ENCODE results near the gene AP5S1. TPM values are rescaled to one million over a fixed set of nuclear protein-coding genes. Genes with fewer than 3 reads are reported as not detected.
A peak's percentile ranks its signal among the peaks of the same experiment; 100 is the strongest.
"Not testable (repeated sequence)": the region's sequence is repeated elsewhere in the genome, so short reads cannot be mapped to it uniquely, and the experiment has no call there.

AP5S1 gene
- total and polyA plus RNA-seq, 4 donors: 4.4 to 12.3 (median 7.9) TPM

DNA sequence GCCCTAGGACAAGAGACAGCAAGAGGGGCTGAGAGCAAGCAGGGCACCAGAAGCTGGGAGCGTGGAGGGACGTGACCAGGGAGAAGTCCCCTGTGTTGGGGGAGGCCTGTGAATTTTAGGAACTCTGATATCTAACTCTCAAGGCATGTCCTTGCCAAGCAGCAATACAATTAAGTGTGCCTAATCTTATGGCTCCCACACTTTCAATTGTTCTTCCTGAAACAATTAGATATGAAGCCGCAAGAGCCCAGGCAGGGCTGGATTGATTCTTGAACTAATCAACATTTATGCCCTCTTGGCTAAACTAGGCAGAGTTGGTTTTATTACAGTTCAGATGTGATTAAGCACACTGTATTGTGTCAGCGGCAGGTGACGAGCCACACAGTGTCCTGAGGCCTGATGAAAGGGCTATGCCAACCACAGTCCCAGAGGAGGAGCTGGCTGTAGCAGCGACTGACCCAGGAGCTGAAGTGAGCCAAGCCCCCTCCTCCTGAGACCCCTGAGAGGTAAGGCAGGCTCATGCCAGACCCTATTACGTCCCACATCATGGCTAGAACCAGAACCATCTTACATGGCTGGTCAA, 22.1 kb downstream of the AP5S1 start:
- intact Hi-C loops (cut with DNase I): loop anchor here (10.0 kb wide), 3 partner anchors 58 to 168 kb away; partner anchors contain the start of genes ADAM33 (in 1 of the 2), CENPB (in 1 of the 2) and SPEF1 (in 1 of the 2)
- Histone ChIP-seq H3K36me3 (ENCODE audit: control insufficient read depth in 1 of 2, insufficient read depth in 2 of 2, low read length in 1 of 2) (no peaks in the 10 kb centered on the region), H3K9me3 (ENCODE audit: control insufficient read depth, low read length) (no peaks in the 10 kb centered on the region), H3K27ac (ENCODE audit: low read depth in 1 of 2, low read length in 2 of 2) (no peak overlapping the region), H3K4me3 (ENCODE audit: low read length in 2 of 2) (no peak overlapping the region), H3K27me3 (ENCODE audit: control insufficient read depth in 1 of 2, insufficient read depth in 2 of 2, low read length in 1 of 2) (no peaks in the 10 kb centered on the region), H3K4me1 (ENCODE audit: control insufficient read depth in 1 of 2, insufficient read depth in 2 of 2, low read length in 2 of 2) (no peaks in the 10 kb centered on the region)
- no peak for ATAC-seq (ENCODE audit: low FRiP score)
- 88 to 89% methylated on average over 7 of the region's 7 CpGs for WGBS, 2 donors
- DNase-seq: no peak

GRCh38 chr20:3843490-3843889, 23.1 kb downstream of the AP5S1 start:
- WGBS, 2 donors: 73 to 77% methylated on average over 5 of the region's 5 CpGs
- Histone ChIP-seq H3K36me3 (ENCODE audit: control insufficient read depth in 1 of 2, insufficient read depth in 2 of 2, low read length in 1 of 2) (no peaks in the 10 kb centered on the region), H3K27me3 (ENCODE audit: control insufficient read depth in 1 of 2, insufficient read depth in 2 of 2, low read length in 1 of 2) (no peaks in the 10 kb centered on the region), H3K27ac (ENCODE audit: low read depth in 1 of 2, low read length in 2 of 2) (no peak overlapping the region), H3K9me3 (ENCODE audit: control insufficient read depth, low read length) (no peaks in the 10 kb centered on the region), H3K4me1 (ENCODE audit: control insufficient read depth in 1 of 2, insufficient read depth in 2 of 2, low read length in 2 of 2) (no peaks in the 10 kb centered on the region), H3K4me3 (ENCODE audit: low read length in 2 of 2) (no peak overlapping the region)
- ATAC-seq (ENCODE audit: low FRiP score): no peak
- intact Hi-C loops (cut with DNase I): loop anchor here (10.0 kb wide), 3 partner anchors 59 to 169 kb away; partner anchors contain the start of genes ADAM33 (in 1 of the 2), CENPB (in 1 of the 2) and SPEF1 (in 1 of the 2)
- DNase-seq: no peak

DNA sequence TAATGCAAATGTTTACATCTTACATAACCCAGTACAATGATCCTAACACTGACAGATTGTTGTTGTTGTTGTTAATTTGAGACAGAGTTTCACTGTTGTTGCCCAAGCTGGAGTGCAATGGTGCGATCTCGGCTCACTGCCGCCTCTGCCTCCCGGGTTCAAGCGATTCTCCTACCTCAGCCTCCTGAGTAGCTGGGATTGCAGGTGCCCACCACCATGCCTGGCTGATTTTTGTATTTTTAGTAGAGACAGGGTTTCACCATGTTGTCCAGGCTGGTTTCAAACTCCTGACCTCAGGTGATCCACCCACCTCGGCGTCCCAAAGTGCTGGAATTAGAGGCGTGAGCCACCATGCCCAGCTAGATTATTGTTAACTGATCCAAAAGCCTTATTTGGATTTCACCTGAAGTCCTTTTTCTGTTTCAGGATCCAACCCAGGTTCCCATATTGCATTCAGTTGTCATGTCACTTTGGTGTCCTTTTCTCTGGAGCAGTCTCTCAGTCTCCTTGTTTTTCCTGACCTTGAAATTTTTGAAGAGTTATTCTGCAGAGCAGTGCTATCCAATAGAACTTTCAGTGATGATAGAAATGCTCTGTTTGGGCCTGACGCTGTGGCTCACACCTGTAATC, 23.8 kb downstream of the AP5S1 start:
- 94 to 95% methylated on average over 9 of the region's 9 CpGs for WGBS, 2 donors
- not testable (repeated sequence) for H3K4me1 ChIP-seq (ENCODE audit: control insufficient read depth in 1 of 2, insufficient read depth in 2 of 2, low read length in 2 of 2); H3K36me3 ChIP-seq (ENCODE audit: control insufficient read depth in 1 of 2, insufficient read depth in 2 of 2, low read length in 1 of 2); DNase-seq; H3K9me3 ChIP-seq (ENCODE audit: control insufficient read depth, low read length); ATAC-seq (ENCODE audit: low FRiP score); H3K4me3 ChIP-seq (ENCODE audit: low read length in 2 of 2); H3K27me3 ChIP-seq (ENCODE audit: control insufficient read depth in 1 of 2, insufficient read depth in 2 of 2, low read length in 1 of 2); H3K27ac ChIP-seq (ENCODE audit: low read depth in 1 of 2, low read length in 2 of 2)
- intact Hi-C loops (cut with DNase I): loop anchor here (10.0 kb wide), 3 partner anchors 59 to 169 kb away; partner anchors contain the start of genes ADAM33 (in 1 of the 2), CENPB (in 1 of the 2) and SPEF1 (in 1 of the 2)

DNA sequence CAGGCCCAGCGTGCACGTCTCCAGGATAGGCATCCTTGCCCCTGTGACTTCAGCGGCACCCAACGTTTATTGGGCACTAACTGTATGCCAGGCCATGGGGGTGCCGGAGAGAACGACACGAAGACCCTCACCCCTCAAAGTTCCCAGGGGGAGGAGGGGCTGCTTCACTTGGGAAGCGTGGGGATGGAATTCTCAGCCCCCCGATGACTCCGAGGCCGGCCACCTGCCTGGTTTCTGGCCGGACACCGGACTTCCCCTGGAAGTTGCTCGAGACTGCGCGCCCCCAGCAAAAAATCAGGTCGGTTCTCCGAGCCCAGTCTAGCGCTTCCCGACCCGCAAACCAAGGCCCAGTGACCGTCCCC, 26.0 kb downstream of the AP5S1 start:
- Histone ChIP-seq H3K27ac (ENCODE audit: low read depth in 1 of 2, low read length in 2 of 2) (peak overlapping the region; percentile 1 to 48), H3K36me3 (ENCODE audit: control insufficient read depth in 1 of 2, insufficient read depth in 2 of 2, low read length in 1 of 2) (no peaks in the 10 kb centered on the region), H3K27me3 (ENCODE audit: control insufficient read depth in 1 of 2, insufficient read depth in 2 of 2, low read length in 1 of 2) (no peaks in the 10 kb centered on the region), H3K4me1 (ENCODE audit: control insufficient read depth in 1 of 2, insufficient read depth in 2 of 2, low read length in 2 of 2) (no peaks in the 10 kb centered on the region), H3K9me3 (ENCODE audit: control insufficient read depth, low read length) (no peaks in the 10 kb centered on the region), H3K4me3 (ENCODE audit: low read length in 2 of 2) (peak overlapping the region; percentile 22 to 92)
- WGBS, 2 donors: 0 to 1% methylated on average over 22 of the region's 22 CpGs
- intact Hi-C loops (cut with DNase I): loop anchor here (10.0 kb wide), 3 partner anchors 62 to 172 kb away; partner anchors contain the start of genes ADAM33 (in 1 of the 2), CENPB (in 1 of the 2) and SPEF1 (in 1 of the 2)
- ATAC-seq (ENCODE audit: low FRiP score) (no peak), DNase-seq (no peak)

DNA sequence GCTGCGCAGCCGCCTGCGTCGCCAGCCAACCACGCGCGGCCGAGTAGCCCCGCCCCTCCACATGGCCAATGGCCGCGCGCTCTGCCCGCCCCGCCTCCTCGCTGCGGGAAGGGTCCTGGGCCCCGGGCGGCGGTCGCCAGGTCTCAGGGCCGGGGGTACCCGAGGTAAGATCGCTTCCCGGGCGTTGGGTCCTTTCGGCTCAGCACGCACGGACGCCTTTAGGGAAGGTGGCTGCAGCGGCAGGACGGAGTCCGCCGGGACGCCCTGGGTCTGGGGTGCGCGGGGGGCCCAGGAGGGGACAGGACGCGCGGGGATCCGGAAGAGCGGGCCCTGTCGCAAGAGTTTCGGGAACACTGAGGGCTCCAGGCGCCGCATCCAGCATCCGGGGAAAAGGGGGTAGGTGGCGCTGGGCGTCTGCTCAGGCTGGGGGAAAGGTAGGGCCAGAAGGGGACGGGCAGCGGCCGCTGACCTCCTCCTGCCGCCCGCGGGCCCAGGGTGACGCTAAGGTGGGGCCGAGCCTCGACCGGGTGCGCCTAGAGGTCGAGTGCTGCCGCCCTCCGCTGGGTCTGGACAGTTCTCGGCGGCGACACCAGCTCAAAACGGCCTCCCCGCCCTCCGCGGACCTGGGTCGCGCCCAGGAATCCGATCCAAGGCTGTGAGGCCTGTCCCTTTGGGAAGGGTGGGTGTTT, 26.5 kb downstream of the AP5S1 start, which contains the start of gene MAVS:
Gene MAVS (plus strand): TSS at position 95 of the 689 bp plus-strand sequence. CDS start 7,791 bp downstream, outside the sequence.
- Histone ChIP-seq H3K36me3 (ENCODE audit: control insufficient read depth in 1 of 2, insufficient read depth in 2 of 2, low read length in 1 of 2) (no peaks in the 10 kb centered on the region), H3K27me3 (ENCODE audit: control insufficient read depth in 1 of 2, insufficient read depth in 2 of 2, low read length in 1 of 2) (no peaks in the 10 kb centered on the region), H3K27ac (ENCODE audit: low read depth in 1 of 2, low read length in 2 of 2) (peak within 1 kb of the TSS; percentile 71 to 77), H3K9me3 (ENCODE audit: control insufficient read depth, low read length) (no peaks in the 10 kb centered on the region), H3K4me3 (ENCODE audit: low read length in 2 of 2) (peak within 1 kb of the TSS; percentile 22 to 92), H3K4me1 (ENCODE audit: control insufficient read depth in 1 of 2, insufficient read depth in 2 of 2, low read length in 2 of 2) (no peaks in the 10 kb centered on the region)
- intact Hi-C loops (cut with DNase I): loop anchor here (10.0 kb wide), 3 partner anchors 62 to 172 kb away; partner anchors contain the start of genes ADAM33 (in 1 of the 2), CENPB (in 1 of the 2) and SPEF1 (in 1 of the 2)
- peak; percentile 97 for ATAC-seq (ENCODE audit: low FRiP score)
- 0% methylated on average over 50 to 72 of the region's 72 CpGs for WGBS, 2 donors
- peak; percentile 92 to 96 for DNase-seq

DNA sequence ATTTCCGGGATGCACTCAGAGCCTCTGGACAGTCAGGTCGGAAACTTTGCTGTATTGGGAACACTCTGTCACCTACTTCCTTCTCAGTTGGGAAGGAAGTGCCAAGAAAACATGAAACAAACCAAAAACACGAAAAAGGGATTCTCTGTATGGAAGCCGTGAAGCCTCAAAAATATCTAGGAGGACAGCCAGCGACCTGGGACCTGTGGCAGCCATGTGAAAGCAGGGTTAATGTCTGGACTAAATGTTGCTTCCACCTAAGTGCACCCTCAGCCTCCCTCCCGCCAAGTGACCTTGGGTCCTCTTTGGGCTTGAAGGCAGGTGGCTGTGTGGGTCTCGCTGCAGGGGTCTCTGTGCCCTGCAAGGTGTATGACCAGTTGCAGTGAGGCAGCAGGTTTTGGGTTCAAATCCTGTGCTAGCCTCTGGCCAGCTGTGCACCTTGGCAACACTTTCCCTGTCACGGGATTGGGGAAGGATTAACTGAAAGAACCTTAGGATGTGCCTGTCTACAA, 27.1 kb downstream of the AP5S1 start:
- Histone ChIP-seq H3K36me3 (ENCODE audit: control insufficient read depth in 1 of 2, insufficient read depth in 2 of 2, low read length in 1 of 2) (no peaks in the 10 kb centered on the region), H3K9me3 (ENCODE audit: control insufficient read depth, low read length) (no peaks in the 10 kb centered on the region), H3K4me1 (ENCODE audit: control insufficient read depth in 1 of 2, insufficient read depth in 2 of 2, low read length in 2 of 2) (no peaks in the 10 kb centered on the region), H3K27me3 (ENCODE audit: control insufficient read depth in 1 of 2, insufficient read depth in 2 of 2, low read length in 1 of 2) (no peaks in the 10 kb centered on the region), H3K4me3 (ENCODE audit: low read length in 2 of 2) (peak overlapping the region; percentile 5 to 92), H3K27ac (ENCODE audit: low read depth in 1 of 2, low read length in 2 of 2) (peak overlapping the region in 1 of 2 donors; percentile 77)
- no peak for ATAC-seq (ENCODE audit: low FRiP score)
- intact Hi-C loops (cut with DNase I): loop anchor here (10.0 kb wide), 3 partner anchors 63 to 173 kb away; partner anchors contain the start of genes ADAM33 (in 1 of the 2), CENPB (in 1 of the 2) and SPEF1 (in 1 of the 2)
- no peak for DNase-seq
- WGBS, 2 donors: 21 to 23% methylated on average over 8 of the region's 8 CpGs

DNA sequence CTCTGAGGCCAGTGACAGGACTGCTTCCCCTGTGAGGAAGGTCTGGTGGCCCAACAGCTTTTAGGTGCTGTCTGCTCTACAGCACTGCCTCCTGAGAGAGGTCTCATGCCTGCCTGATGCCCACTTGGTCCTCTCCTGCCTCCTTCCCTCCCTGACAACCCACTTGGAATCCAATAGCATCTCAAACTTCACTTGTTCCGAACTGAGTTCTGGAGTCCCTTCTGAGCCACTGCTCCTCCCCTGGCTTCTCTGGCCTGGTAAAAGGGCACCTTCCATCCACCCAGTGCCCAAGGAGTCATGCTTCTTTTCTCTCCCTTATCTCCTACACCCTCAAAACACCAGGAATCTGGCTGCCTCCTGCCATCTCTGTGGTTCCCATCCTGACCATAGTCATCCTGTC, 28.2 kb downstream of the AP5S1 start:
- Histone ChIP-seq H3K4me1 (ENCODE audit: control insufficient read depth in 1 of 2, insufficient read depth in 2 of 2, low read length in 2 of 2) (no peaks in the 10 kb centered on the region), H3K36me3 (ENCODE audit: control insufficient read depth in 1 of 2, insufficient read depth in 2 of 2, low read length in 1 of 2) (no peaks in the 10 kb centered on the region), H3K27ac (ENCODE audit: low read depth in 1 of 2, low read length in 2 of 2) (no peak overlapping the region), H3K4me3 (ENCODE audit: low read length in 2 of 2) (no peak overlapping the region), H3K9me3 (ENCODE audit: control insufficient read depth, low read length) (no peaks in the 10 kb centered on the region), H3K27me3 (ENCODE audit: control insufficient read depth in 1 of 2, insufficient read depth in 2 of 2, low read length in 1 of 2) (no peaks in the 10 kb centered on the region)
- 58 to 81% methylated on average over 1 of the region's 1 CpG for WGBS, 2 donors
- no peak for ATAC-seq (ENCODE audit: low FRiP score)
- intact Hi-C loops (cut with DNase I): loop anchor here (10.0 kb wide), 3 partner anchors 64 to 174 kb away; partner anchors contain the start of genes ADAM33 (in 1 of the 2), CENPB (in 1 of the 2) and SPEF1 (in 1 of the 2)
- DNase-seq: no peak

GRCh38 chr20:3854462-3854871, 34.1 kb downstream of the AP5S1 start:
- intact Hi-C loops (cut with DNase I): no loop called here
- Histone ChIP-seq H3K4me3 (ENCODE audit: low read length in 2 of 2) (no peak overlapping the region), H3K9me3 (ENCODE audit: control insufficient read depth, low read length) (no peaks in the 10 kb centered on the region), H3K4me1 (ENCODE audit: control insufficient read depth in 1 of 2, insufficient read depth in 2 of 2, low read length in 2 of 2) (no peaks in the 10 kb centered on the region), H3K27me3 (ENCODE audit: control insufficient read depth in 1 of 2, insufficient read depth in 2 of 2, low read length in 1 of 2) (no peaks in the 10 kb centered on the region), H3K36me3 (ENCODE audit: control insufficient read depth in 1 of 2, insufficient read depth in 2 of 2, low read length in 1 of 2) (peaks cover 0 to 7% of the 10 kb centered on the region in 2 donors), H3K27ac (ENCODE audit: low read depth in 1 of 2, low read length in 2 of 2) (no peak overlapping the region)
- DNase-seq: no peak
- WGBS, 2 donors: 78 to 80% methylated on average over 4 of the region's 4 CpGs
- no peak for ATAC-seq (ENCODE audit: low FRiP score)

Measured in aorta (tissue), 5 donors.